Stimulated activated naive CD4-positive, alpha-beta T cell (primary cell): ENCODE measurements around the gene ETFDH.
A peak's percentile ranks its signal among the peaks of the same experiment; 100 is the strongest.
"Not testable (repeated sequence)": the region's sequence is repeated elsewhere in the genome, so short reads cannot be mapped to it uniquely, and the experiment has no call there.

Source experiments
- DNase-seq, 6 experiments: peaks; one replicate each; lab custom pipeline; 2025; lab: John Stamatoyannopoulos, UW

The ETFDH gene

DNA sequence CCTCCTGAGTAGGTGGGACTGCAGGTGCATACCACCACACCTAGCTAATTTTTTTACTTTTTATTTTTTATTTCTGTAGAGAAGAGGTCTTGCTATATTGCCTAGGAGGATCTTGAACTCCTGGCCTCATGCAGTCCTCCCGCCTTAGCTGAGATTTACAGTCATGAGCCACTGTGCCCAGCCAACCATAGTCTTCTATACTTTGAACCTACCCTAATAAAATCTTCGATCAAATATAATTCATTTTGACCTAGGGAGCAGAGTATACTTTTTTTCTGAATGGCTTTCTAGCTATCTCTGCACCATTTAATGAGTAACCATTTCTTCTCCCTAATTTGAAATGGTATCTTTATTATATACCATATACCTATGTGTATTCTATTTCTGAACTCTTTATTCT, 6.7 kb downstream of the ETFDH start:
- DNase-seq, result no peak

DNA sequence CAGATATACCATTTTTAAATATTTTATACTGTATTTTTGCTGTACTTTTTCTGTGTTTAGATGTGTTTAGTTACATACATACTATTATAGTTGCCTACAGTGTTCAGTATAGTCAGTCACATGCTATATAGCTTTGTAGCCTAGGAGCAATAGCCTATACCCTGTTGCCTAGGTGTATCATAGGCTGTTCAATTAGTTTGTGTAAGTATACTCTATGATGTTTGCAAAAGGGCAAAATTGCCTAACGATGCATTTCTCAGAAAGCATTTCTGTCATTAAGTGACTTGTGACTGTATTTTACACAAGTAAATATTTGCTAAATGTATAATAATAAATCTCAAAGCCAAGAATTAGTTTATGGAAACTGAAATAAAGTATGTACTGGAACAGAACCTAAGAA, 9.5 kb downstream of the ETFDH start:
- no peak for DNase-seq

DNA sequence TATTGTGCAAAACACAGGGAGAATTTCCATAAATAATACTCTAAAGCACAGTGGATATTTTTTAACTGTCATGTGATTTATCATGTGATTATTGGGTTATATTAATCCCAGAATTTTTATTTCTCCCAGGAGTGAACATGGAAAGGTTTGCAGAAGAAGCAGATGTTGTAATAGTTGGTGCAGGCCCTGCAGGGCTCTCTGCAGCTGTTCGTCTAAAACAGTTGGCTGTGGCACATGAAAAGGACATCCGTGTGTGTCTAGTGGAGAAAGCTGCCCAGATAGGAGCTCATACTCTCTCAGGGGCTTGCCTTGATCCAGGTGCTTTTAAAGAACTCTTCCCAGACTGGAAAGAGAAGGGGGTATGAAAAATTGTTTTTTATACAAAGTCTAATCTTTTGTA, 10.0 kb downstream of the ETFDH start:
- no peak for DNase-seq

DNA sequence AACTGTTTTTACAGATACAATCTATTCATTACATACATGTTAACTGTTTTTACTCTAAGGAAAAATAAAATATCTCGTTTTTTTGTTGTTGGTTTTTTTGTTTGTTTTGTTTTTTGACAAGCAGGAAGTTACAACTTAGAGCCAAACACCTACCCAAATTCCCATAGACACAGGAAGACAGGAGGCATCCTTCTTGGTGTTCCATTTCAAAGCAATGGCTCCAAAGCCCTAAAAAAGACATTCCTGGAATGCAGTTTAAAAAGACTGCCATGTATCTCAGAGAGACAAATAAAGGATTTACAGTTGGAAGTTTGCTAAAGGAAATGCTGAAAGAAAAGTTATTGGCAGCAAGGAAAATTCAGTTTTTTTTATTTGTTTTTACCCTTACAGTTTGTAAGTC, 16.7 kb downstream of the ETFDH start:
- no peak for DNase-seq

DNA sequence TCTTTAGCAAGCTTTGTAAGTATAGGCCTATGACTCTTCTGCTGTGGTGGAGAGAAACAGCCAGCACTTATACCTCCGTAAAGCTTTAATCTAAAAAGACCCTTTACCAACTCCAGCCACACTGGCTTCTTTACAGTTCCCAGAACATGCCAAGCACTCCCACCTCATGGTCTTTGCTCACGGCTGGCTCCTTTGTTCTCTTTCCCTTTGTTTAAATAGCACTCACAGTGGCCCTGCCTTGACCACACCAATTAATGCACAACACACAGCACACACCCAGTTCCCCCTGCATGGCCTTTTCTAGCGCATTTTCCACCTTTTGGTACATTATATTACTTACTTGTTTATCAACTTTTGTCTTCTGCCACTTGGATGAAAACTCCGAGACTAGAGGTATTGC, 32.2 kb downstream of the ETFDH start:
- no peak for DNase-seq

DNA sequence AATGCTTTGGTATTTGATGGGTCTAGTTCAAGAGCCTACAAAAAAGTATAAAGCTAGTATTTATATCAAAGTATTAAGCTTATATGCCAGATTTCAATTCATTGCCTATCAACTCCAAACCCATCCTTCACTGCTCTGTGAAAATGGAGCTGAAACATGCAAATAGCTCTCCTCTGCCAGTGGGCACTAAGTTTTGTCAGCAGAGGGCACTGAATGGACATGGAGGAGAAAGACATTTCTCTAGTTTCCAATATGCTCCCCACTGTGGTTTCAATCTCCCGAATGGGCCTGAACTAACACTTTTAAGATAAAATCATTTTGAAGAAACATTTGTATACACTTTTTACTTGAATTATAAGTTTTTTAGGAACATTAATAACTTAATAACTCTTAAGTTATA, 38.7 kb downstream of the ETFDH start:
- DNase-seq, result no peak

DNA sequence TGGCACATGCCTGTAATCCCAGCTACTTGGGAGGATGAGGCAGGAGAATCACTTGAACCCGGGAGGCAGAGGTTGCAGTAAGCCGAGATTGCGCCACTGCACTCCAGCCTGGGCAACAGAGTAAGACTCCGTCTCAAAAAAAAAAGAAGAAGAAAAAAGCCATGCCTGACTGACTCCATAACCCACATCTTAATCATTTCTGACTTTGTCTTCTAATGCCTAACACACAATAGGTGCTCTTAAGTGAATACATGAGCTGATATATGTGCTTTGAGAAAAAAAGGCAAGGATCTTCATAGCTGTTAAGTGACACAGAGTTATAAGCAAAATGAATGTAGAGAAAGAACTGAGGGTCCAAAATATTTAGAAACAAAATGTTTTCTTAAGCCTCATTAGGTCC, 40.5 kb downstream of the ETFDH start:
- not testable (repeated sequence) for DNase-seq

DNA sequence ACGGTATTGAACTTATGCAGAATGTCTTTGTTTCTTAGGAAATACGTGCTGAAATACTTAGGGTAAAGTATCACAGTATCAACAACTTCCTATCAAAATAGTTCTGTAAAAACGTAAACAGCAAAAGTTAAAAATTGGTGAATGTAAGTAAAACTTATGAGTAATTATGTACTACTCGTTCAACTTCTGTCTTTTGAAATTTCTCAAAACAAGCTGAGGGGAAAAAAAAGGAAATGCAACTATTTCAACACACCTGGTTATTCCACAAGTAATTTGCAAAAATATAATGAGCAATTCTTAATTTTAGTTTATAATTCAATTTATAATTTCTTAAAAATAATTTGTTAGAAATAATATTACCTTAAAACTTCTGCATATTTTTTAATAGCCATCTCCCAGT, 42.8 kb downstream of the ETFDH start:
- DNase-seq, result no peak

DNA sequence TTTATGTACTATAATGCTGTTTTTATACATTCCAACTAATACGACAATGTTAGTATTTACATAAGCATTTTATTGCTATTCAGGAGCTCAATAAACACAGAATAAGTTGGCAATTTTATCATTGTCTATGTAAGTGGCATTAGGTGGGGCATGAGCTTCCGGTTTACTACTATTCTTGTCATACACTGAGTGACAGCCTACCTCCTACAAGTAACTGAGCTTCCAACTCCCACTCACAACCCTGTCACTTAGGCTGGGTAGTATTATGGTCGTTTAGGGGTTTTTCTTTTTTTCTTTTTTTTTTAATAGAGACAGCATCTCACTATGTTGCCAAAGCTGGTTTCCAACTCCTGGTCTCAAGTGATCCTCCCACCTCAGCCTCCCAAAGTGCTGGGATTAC, 43.7 kb downstream of the ETFDH start:
- DNase-seq, result no peak

DNA sequence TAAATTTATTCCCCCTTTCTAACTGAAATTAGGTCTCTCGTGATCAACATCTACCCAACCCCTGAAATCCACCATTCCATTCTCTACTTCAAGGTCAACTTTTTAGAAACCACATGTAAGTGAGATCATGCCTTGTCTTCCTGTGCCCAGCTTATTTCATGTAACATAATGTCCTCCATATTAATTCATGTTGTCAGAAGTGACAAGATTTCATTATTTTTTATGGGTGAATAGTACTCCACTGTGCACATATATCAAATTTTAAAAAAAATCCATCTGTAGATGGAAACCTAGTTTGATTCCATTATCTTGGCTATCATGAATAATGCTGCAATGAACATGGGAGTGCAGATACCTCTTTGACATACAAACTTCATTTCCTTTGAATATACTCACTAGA, 49.6 kb downstream of the ETFDH start:
- DNase-seq, result no peak

DNA sequence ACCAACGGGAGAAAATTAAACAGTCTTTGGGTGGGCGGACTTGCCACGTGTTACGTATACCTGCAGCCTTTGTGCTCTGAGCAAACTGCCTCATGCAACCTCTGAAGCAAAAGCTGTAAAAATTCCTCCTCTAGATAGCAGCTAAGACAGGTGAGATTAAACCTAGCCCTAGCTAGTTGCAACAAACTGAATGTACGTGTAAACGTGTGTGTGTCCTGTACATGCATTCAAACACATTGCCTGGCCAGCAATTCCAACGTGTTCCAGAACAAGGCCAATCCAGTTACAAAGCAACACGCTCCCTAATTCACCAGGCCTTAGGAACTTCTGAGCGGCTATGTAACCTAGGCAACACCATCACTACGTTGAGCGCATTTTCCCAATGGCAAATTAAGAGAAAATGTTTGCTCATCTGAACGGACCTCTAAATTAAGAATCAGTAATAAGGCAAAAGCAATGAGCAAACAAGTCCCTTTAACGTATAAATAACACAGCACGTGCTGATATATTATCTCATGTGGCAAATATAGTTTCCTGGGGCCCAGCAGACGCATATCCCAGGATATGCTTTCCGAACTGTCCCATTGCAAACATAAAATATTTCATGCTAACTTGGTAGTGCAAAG, 50.3 kb downstream of the ETFDH start:
- DNase-seq, result peak in 2 of 6 experiments; percentile 27 to 56

DNA sequence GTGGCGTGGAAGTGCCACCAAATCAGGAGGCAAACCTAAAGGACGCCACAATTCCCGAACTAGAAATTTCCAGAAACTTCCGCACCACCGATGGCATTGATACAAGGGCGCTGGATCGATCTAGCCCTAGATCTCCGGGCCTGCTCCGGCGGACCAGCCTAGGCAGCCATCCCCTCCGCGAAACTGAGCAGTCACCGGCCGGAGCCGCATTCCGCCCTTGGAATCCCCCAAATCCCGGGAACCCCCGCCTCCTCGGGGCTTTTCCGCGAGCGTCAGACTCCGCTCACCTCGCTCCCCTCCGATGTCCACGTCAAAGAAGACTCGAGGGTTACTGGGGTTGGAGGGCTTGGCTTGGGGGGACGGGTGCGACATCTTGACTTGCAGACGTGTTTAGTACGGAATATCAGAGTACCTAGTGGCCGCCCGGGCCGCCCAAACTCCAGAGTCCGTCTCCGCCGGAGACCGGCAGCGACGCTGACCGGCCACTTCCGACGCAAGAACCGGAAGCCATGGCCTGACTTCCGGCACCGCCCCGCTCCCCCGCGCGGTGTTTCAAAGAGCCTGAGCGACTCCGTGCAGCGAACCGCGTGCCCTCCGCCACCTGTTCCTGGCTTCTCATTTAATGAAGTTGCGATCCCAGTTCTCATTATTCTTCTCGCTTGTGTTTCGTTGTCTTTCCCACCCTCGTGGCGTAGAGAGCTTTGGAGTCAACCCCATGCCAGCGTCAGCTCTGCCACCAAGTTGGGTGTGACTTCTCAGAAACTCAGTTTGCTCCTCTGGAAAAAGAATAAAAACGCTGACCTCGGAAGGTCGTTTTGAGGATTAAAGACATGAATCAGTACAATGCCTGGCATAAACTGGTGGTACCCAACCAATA, 51.1 kb downstream of the ETFDH start, which contains the start of gene PPID:
TSS of gene PPID (minus strand) at position 480 of the 877 bp plus-strand sequence. CDS start at position 372, 108 bp downstream.
- peak; percentile 54 to 77 (median 74) for DNase-seq

DNA sequence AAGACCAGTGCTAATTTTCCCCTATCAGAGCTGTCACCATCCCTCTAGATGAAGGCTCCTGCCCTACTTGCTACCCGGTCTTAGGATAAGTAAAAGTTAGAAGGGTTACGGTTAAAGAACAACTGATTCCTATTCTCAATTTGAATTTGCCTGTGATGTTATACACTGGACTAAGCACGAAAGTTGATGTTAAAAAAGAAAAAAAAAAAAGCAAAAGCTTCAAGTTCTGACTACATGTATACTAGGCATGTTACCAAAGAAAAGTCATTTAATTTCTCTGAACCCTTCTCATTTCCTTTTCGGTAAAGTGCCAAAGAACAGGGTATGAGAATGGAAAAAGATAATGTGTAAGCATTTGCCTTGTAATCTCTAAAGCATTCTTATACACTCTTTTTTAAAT, 52.5 kb downstream of the ETFDH start:
- DNase-seq, result no peak

DNA sequence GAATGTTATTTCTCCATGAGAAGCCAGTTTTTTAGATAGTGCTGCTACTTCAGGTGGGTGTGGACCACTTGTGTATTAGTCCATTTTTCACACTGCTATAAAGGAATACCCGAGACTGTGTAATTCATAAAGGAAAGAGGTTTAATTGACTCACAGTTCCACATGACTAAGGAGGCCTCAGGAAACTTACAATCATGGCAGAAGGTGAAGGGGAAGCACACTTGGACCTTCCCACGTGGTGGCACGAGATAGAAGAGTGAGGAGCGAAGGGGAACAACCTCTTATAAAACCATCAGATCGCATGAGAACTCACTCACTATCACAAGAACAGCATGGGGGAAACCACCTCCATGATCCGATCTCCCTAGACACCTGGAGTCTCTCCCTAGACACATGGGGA, 54.5 kb downstream of the ETFDH start:
- no peak for DNase-seq

DNA sequence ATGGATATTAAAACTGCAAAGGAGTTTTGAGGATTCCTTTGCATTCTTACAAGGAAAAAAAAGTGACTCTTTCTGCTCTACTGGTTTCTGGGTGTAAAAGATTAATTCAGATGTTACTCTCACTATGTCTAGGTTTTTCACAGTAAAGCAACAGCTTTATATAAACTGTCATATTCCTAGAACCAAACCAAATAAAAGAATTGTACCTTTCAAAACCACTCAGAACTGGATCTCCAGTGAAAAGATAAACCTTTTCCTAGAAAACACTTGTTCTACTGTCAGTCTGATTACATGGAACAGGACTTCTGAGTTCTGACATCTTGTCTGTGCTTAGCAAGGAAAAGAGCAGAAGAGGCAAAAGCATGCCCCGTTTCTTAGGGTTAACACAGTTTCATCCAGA, 56.1 kb downstream of the ETFDH start:
- DNase-seq, result no peak

DNA sequence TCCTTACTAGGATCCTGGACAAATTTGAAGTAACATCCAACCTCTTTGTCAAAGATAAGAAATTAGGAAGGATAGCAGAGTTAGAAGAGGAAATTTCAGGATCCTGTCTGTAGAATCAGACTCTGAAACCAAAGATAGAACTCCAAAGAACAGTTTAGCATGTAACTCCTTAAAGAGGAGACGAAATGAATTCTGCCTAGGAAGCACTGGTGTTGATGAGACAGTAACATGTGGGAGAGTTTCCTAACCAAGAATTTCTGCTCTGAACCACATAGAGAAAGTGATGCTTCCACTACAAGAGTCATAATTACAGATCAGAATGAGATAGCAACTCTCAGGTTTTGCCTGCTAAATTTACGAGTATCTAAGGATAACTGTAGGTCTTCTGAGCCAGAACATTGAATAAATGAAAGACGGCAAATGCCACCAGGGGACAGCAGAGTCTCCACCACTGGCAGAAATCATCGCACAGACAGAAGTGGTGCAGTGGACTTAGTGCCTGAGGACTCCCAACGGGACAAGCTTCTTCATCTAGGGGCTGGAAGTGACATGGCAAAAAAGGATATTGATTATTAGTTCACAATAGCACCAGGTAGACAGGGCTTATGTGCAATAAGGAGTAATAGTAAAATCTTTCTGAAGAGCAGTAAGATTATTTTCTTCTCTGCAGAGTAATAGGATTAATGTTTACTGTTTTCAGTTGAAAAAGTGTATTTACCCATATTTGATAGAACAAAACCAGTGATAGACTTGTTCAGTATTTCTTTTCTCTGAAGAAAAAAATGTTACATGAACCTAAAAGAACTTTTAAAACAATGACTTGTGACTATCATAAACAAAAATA, 57.8 kb downstream of the ETFDH start:
- peak; percentile 2 to 60 (median 18) for DNase-seq

DNA sequence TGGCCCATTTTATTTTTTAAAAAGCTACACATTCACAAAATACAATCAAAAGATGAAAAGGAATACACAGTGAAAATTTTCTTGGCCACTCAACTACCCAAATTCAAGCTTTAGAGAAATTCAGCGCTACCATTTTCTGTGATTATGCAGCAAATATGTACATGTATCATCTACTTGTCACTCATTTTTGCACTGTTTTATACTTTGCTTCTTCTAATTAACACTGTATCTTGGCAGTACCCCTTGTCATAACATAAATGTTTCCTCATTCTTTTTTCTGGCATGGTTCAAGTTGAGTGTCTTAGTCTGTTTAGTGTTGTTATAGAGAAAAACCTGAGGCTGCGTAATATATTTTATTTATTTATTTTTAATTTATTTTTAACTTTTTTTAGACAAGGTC, 66.8 kb downstream of the ETFDH start:
- DNase-seq, result no peak

DNA sequence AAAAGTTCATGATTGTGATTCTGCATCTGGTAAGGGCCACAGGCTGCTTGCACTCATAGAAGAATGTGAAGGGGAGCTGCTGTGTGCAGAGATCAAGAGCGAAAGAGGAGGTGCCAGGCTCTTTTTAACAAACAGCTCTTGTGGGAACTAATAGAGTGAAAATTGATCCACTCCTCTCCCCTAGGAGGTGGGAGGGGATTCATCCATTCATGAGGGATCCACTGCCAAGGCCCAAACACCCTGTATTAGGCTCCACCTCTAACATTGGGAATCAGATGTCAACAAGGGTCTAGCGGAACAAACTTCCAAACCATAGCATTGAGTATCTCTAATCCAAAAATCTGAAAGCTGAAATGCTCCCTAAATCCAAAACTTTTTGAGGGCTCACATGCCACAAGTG, 67.5 kb downstream of the ETFDH start:
- no peak for DNase-seq

DNA sequence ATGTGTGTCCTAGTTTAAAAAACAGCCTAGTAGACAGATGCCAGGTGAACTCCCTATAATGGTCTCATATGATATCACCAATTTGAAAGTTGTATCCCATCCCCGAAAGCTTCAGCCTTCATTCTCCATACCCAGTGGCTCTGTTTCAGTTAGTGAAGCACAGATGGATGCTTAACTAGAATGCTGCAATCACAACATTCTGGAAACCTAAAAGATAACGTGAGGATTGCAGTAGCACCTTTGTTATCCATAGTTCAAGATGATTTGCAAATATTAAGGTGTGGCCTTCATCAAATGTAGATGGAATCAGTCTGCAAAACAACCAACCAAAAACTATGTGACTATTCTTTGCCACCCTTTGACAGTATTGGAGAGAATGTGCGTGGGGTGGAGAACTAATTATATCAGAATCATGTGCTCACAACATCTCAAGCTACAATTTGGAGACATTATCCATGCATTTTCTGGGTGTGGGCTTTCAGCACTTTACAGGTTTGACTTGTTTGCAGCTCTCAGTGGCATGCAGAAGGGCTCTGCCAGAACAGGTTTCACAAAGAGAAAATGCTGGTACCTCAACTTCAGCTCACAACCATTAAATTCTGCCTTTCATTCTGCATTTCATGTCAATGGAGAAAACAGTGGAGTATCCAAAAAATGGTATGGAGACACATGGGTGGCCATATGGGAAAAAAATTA, 69.4 kb downstream of the ETFDH start:
- DNase-seq, result no peak

DNA sequence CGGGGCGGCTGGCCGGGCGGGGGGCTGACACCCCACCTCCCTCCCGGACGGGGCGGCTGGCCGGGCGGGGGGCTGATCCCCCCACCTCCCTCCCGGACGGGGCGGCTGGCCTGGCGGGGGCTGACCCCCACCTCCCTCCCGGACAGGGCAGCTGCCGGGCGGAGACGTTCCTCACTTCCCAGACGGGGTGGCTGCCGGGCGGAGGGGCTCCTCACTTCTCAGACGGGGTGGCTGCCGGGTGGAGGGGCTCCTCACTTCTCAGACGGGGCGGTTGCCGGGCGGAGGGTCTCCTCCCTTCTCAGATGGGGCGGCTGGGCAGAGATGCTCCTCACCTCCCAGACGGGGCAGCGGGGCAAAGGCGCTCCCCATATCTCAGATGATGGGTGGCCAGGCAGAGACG, 74.4 kb downstream of the ETFDH start:
- DNase-seq, result not testable (repeated sequence)

DNA sequence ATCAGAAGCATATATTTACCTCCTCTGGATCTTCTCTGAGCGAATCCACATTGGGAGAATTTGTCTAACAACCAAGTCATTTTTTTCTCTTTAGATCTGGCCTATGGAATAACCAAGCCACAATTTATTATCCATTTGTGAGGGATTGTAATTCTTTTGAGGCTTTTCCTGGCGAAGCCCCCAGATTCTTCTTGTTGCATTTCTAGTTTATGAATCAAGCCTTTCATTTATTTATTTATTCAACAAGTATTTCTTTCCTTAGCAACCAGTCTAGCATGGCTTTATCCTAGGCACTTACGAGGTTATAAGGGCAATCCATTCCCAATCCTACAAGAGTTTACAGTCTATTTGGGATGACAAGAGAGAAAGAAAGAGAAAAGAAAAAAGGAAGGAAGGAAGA, 78.3 kb downstream of the ETFDH start:
- DNase-seq, result no peak
